ENCODE data around the gene SAPCD2.

Gene SAPCD2

DNA sequence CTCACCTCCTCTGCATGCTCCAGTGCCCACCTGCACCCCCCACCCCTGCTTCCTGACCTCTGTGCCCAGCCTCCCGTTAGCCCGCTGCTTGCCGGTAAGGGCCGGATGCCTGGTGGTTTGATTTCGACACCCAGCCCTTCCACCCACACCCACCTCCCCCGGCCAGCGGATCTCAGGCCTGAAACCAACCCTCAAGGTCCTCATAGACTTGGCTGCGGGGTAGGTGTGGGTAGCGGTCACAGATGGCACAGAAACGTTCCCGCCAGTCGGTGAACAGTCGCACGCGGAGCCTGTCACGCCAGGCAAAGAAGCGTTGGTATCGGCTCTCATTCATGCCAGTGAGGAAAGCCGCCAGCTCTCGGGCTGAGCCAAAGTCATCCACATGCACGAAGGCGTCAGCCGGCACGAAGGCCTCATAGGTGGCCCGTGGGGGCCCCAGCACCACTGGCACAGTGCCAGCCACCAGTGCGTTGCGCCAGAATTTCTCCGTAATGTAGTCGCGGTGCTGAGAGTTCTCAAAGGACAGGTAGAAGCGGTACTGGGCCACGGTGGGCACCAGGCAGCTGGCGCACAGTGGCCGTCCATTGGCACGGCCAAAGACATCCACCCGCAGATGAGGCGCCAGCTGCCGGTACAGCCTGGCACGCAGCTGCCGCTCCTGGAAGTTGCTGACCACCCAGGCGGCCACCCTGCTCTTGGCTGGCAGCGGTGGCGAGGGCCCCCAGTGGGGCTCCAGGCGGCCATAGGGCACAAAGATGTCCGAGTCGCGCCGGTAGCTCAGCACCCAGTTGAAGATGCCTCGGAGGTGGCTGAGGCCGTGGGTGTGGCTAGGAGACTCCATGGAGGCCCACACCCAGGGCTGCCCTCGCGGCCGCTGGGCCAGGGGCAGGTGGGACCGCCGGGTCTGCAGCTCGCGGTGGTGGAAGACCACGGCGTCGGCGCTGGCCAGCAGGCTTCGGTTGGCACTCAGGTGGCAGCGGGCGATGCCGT is 39.5 kb downstream of the SAPCD2 start:
- no peak for DNase-seq

DNA sequence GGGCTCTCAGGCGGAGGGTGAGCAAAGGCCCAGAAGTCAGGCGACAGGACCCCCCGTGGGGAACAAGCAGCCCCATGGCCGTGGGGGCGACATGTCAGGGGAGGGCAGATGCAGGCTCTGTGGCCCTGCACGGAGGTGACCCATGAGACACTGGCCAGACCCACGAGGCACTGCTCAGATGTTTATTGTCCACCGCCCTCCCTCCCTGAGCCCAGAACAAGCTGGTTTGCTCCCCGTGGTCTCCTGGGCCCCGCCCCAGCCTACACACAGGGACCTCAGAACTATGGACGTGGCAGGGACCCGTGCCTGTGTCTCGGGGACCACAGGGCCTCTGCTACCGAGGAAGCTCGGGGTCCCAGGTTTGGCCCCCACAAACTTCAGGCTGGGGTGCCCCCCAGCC is 40.4 kb downstream of the SAPCD2 start:
- no peak for DNase-seq

DNA sequence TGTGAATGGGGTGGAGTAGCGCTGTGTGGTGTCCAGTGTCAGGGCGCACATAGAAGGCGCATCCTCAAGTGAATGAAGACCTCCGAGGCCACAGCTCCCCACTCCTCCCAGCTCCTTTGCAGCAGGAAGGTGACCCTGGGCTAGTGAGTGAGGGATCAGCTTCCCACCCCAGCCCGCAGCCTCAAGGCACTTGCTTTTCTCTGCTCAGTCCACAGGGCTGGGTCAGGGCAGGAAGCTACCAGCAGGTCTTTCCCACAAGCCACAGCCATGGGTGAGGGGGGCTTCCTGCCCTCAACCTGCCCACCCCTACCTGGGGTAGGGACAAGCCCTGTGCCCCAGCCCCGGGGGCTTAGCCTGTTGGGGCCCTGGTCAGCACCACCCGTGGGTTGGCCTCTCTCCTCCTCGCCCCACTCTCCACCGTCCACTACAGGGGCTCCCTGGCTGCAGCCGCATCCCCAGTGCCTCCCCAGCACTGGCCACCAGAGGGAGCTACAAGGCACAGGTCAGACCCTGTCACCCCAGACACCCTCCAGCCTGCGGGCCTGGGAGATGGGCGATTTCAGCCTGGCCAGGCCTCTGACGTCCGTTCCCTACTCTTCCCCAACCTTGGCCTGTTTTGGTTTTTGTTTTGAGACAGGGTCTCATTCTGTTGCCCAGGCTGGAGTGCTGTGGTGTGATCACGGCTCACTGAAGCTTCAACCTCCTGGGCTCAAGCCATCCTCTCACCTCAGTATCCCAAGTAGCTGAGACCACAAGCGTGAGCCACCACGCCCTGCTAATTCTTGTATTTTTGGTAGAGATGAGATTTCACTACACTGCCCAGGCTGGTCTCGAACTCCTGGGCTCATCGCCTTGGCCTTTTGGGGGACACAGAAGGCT is 41.1 kb downstream of the SAPCD2 start:
- DNase-seq, result peak; percentile 73

DNA sequence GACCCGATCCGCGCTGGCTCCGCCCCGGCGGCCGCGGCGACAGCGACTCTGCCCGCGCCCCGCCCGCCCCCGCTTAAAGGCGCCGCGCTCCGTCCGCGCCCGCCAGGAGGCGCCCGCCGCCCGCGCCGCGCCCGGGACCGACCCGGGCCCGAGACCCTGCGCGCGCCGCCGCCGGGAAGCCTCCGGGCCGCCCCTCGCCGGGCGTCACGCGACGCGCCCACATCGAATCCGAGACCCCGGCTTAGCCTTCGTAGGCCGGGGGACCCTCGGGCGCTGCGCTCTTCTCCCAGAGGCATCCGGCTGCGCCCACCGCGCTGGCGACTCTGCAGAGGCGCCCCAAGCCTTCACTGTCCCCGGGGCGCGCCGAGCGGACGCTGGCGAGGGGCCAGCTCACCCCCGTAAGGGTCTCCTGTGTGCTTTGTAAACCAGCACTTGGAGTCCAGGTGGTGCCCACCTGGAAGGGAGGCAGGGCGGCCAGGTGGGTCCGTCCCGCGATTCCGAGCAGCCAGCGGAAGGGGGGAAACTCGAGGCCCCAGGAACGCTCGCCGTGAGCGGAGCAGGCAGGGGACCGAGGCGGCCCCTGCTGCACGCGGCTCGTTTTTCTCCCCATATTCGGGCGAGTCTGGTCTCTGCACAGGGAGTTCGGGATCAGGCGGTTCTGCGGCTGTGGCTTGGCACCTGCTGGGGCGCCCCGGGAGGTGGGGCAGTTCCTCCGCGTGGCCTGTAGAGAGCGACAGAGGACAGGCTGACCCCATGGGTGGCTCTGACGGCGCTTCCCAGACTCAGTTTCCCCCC is 41.9 kb downstream of the SAPCD2 start:
- DNase-seq, result peak; percentile 60

DNA sequence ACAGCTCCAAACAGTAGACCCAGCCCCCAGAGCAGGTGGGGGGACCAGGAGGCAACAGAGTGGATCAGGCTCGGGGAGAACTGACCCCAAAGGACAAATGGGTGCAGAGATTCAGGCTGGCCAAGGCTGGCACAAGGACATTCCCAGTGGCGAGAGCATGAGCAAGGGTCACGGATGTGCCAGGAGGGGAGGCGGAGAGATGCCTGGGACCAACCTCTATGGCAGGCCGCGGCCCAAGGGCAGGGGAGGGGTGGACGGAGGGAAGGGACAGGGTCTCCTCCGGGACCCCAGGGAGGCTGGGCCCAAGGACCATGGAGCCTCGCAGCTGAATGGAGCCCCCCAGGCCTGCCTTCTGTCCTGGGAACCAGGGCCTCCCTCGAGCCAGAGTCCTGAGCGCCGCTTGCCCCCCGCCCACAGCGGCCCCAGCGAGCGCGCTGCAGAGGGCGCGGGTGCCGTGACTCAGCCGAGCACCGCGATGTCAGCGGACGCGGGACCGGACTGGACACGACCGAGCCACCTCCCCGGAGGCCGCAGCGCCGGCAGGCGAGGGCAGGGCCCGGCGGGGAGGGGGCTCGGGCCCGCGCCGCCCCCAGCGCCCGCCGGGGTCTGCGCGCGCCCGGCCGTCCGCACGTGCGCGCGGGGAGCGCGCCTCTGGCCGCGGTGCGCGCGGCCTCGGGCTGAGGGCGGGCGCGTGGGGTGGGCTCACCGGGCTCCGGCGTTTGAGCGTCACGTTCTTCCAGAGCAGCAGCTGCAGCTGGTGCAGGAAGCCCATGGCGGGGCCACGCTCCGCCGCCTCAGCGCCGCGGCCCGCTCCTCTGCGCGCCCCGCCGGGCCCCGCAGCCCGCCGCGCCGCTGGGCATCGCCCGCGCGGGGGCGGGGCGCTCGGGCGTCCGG is 42.7 kb downstream of the SAPCD2 start, which contains the start of gene ABCA2:
ABCA2 (minus strand) TSS at position 869 of the 894 bp plus-strand sequence; CDS start at position 772, 97 bp downstream.
- peak; percentile 54 for DNase-seq

DNA sequence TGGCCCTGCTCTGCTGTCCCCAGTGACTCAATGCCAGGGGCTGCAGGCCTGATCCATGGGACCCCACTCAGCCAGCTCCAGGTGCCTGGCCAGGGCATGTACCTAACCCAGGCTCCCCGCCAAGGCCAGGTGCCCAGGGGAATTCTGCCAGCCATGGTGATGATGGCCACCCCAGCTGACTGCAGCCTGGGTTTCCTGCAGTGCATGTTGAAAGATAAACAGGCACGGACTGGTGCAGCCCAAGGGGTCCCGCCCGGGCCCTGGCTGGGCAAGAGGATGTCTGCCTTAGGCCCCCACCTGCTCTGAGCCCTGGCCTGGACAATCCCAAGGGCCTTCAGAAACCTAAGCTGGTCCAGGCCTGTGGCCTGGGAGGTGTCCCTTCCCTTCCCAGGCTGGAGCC is 43.5 kb downstream of the SAPCD2 start:
- no peak for DNase-seq

DNA sequence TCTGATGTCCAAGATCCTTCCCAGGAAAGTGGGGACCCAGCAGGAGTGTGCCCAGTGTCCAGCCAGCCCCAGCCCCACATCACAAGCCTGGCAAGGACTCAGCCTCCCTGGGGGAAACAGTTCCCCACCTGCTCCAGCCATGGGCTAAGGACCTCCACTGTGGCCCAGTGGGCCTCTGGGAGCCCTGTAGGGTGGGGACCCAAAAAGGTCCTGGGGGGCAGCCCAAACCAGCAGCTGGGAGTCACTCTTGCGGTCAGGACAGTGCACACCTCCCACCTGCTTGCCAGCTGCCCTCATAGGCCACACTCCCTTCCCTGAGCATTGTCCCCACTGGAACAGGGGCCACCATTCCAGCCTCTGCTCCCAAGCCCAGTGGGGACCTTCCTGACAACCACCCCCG is 44.0 kb downstream of the SAPCD2 start:
- no peak for DNase-seq

DNA sequence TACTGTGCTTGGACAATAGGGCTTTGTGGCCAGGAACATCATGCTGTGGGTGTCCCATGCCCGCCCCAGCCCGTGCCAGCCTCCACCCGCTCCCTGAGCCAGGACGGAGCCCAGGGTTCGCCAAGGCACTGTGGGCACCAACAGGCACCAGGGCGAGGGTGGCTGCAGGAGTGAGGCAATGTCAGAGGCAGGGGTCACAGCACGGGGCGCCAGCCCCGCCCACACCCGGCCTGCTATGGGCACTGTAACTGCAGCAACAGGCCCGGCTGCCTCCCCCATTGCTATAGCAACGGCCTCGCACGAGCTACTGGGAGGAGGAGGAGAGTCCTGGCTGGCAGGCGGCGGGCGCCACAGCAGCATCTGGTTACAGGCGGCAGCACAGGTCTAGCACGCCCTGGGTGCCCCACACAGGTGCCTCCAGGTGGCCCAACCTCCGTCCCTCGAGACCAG is 44.8 kb downstream of the SAPCD2 start:
- no peak for DNase-seq

DNA sequence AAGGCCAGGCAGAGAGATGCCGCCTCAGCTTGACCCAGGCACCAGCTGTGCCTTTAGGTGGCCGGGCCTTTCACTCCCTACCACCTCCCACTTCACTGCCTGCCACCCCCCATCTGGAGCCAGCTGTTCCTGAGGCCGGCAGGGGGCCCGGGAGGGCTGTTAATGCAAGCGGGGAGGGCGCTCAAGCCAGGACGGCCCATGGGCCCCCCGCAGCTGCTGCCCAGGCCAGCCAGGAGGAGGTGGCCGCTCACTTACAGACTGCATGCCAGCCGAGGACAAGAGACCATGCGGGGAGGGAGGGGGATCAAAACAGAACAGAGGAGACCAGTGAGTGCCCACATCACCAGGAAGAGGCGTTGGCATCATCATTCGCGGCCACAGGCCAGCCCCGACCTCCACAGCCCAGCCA is 46.8 kb downstream of the SAPCD2 start:
- no peak for DNase-seq

DNA sequence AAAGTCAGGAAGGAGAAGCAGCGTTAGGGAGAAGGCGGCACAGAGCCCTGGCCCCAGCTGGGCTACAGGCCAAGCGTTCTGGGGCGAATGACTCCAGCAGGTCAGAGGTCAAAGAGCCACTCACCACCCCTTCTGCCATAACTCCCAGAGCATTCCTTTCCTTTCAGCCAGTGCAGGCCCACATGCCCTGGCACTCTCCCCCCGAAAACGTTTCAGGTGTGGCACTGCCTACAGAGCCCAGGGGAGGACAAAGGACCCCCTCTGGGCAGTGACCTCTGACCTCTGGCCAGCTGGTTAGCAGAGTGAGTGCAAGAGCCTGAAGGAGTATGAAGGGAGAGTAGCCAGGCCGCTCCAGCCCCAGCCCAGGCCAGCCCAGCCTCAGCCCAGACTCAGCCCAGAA is 47.2 kb downstream of the SAPCD2 start:
- DNase-seq, result no peak

DNA sequence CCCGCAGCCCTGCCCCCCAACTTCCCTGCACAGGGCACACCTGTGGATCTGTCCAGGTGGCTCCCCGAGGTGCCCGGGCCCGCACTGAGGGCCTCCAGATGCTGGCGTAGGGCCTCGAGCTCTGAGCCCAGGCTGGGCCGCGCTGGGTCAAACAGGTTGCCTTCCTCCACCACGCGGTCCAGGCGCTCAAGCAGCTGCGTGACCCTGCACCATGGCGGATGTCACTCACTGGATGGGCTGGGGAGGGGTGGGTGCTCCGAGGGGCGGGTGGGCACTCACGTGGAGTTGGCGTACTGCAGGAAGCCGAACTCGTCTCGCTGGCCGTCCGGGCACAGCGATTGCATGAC is 47.7 kb downstream of the SAPCD2 start:
- DNase-seq, result no peak

DNA sequence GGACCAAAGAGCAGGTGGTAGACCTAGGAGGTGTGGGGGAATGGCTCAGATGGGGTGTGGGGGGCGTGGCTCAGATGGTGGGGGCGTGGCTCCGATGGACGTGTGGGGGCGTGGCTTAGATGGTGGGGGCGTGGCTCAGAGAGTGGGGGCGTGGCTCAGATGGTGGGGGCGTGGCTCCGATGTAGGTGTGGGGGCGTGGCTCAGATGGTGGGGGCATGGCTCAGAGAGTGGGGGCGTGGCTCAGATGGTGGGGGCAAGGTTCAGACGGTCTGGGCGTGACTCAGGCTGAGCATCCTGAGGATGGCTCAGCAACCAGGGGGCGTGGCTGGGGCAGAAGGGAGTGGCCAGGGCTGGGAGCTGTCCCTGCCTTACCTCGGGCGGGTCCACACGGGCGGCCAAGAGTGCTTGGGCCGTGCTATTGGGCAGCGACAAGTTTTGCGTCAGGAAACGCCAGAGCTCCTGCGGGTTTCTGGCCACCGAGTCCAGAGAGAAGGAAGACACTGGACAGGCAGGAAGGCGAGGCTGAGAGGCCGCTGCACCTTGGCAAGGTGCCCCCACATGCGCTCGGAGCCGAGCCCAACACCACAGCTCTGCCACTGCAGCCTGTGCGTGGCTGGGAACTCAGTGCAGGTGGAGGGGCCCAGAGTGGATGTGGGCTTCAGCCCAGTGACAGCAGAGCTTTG is 48.2 kb downstream of the SAPCD2 start:
- DNase-seq, result no peak

DNA sequence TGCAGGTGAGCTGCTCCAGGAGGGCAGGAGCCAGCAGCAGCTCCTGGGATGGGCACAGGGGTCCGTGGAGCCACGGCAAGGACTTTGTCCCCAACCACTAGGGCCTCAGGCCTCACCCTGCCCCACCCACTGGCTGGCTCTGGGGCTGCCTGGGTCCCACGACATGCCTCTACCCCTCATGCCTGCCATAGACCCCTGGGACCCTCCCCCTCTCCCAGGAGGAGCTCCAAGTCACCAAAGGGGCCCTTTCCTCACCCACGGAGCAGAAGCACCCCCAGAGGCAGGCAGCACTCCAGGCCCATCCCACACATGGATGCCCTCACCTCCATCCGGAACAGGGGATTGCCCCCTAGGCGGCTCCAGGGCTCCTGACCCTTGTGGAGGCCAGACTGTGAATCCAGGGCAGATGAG is 48.8 kb downstream of the SAPCD2 start:
- DNase-seq, result no peak

DNA sequence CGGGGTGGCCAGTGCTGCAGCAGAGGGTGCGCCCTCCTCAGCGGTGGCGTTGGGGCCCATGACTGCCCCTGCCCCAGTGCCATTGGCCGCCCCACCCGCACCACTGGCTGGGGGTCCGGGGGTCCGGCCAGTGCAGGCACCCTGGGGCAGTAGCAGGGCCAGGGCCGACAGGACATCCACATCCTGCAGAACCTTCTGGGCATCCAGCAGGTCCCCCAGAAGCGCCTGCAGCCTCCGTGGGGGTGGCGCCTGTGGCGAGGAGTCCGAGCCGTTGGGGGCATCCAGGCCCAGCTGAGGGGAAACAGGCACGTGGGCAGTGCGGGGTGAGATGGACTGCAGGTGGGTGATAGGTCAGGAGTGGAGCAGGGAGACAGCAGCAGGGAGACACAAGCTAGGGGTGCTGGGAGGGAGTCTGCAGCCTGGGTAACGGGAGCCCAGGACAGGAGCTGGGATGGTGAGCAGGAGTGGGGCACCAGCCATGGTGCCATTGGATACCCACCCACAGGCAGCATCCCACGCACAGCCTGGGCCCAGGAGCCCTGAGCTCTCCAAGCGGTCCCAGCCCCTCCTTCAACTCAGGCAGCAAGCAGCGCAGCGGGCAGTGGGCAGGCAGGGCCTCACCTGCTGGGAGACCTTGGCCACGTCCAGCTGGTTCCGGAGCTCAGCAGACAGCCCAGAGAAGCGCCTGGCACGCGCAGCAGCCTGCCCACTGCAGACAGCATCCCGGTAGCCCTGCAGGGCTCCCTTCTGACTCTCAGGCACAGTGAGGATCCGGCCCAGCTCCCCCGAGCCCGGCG is 49.4 kb downstream of the SAPCD2 start:
- no peak for DNase-seq

DNA sequence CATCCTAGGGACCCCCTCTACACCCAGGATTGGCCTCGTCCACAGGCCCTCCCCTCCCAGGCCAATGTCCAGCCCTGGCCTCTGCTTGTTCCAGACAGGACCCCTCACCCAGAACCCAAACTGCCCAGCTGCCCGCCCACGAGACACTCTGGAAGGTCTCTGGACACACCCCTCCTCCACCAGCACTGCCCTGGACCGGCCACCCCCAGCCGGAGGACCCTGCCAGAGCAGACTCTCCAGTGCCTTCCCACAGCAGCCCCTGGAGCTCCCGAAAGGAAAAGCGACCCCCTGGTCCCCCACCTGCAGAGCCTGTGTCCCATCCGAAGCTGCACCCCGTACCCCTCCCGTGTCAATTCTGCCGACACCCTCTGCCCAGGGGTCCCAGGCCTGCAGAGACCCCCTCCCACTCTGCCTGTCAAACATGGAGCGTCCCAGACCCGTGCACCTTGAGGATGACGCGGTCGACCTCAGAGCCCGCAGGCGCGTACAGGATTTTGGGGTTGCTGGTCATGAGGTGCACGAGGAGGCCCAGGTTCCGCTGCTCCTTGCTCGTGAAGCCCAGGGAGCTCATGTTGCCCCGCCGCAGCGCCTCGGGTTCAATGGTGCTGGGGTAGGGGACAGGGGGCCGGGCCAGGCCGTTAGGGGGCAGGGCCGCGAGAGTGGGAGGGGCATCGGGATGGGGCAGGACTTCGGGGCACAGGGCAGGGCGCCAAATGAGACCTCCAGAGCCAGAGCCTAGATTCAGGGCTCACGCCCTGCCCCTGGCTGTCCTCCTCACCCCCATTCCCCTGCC is 50.3 kb downstream of the SAPCD2 start:
- DNase-seq, result no peak

DNA sequence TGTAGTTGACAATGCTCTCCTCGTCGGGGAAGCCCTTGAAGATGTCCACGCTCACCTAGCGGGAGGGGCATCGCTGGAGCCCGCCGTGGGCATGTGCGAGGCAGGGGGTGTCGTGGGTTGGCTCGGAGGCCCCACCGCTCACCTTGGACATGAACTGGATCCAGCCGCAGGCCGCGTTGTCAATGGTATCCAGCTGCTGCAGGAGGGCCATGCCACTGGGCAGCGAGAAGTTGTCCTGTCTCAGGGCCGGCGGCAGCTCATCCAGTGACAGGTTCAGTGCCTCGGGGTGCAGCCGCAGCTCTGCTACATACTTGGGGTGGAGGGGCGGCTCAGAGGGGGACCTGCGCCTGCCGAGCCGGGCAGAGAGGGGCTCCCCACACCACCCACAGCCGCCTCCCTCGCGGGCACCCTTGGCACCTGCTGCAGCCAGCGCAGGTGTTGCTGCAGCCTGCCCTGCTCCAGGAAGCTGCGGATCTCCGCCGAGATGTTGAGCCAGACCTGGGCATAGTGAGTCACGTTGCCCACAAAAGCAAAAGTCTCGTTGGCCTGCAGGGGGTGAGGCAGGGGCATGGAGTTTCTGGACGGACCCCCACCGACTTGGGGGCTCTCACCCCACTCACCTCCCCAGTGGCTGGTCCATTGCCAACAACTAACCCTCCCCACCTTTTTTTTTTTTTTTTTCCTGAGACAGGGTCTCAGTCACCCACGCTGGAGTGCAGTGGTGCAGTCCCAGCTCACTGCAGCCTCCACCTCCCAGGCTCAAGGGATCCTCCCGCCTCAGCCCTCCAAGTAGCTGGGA is 51.4 kb downstream of the SAPCD2 start:
- DNase-seq, result no peak

DNA sequence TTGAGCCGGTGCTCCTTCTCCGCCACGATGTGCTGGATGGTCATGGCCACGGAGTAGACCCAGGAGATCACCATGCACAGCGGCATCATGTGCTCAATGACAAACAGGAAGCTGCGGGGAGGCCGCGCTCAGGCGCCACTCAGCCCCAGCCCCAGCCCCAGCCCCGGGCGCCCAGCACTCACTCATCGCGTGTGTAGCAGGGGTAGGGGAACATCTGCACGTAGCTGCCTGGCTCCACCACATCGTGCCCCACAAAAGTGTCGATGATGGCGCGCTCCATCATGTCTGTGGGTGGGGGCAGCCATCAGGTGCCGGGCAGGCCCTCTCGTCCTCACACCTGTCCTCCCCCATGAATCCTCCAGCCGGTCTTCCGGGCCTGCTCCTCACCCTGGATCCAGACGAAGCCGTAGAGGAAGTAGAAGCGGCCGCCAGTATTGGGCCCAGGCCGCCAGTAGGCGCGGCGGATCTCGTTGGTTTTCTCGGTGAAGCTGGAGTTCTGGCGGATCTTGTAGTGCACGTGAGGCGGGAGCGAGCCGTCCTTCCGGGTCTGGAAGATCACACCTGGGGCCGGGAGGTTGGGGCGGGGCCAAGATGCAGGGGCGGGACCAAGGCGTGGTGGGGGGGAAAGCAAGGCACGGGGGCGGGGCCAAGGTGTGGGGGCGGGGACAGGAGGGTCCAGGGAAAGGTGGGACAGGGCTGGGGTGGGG is 52.4 kb downstream of the SAPCD2 start:
- no peak for DNase-seq

DNA sequence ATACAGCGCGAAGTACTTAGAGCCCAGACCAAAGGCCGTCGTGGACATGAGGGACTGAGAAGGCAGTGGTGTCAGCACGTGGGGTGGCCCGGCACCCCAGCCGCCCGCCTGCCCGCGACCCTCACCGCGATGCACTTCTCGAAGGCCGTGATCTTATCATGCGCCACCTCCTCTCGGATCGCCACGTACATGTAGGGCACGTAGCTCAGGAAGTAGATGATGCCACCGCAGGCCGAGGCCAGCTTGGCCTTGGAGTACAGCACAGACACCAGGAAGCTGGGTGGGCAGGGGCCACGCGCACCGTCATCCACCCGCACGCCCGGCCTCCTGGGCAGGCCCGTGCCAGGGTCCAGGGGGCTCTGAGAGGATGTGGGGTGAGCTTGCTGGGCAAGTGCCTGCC is 53.3 kb downstream of the SAPCD2 start:
- DNase-seq, result no peak
